HepG2 (cell line): ENCODE results near the gene SRRM2. TPM values are rescaled to one million over a fixed set of nuclear protein-coding genes. Genes with fewer than 3 reads are reported as not detected.

Experiments used
- AGO1 ChIP-seq: fragments of 200-400 bp; formaldehyde crosslinking; IDR thresholded peaks from 2 replicates; pipeline ENCODE4 v1.6.1; 2017; ENCODE audit warnings: mild to moderate bottlenecking, low read depth, low read length, moderate library complexity; ENCODE audit not compliant: poor library complexity, severe bottlenecking
- FOXK2 ChIP-seq: fragments of 450-650 bp; IDR thresholded peaks from 2 replicates; pipeline ENCODE4 v1.6.1; 2016
- FOXM1 ChIP-seq: sonication (generic); formaldehyde crosslinking; IDR thresholded peaks from 2 replicates; pipeline ENCODE4 v1.5.0; 2020; ENCODE audit warnings: missing genetic modification reagents
- GPN1 ChIP-seq: sonication (generic); formaldehyde crosslinking; IDR thresholded peaks from 2 replicates; pipeline ENCODE4 v1.5.1; 2020; ENCODE audit warnings: missing genetic modification reagents, borderline replicate concordance
- HNF4A ChIP-seq: sonication (generic); formaldehyde crosslinking; IDR thresholded peaks from 2 replicates; pipeline ENCODE4 v1.4.0; 2020; ENCODE audit warnings: missing genetic modification reagents
- MAX ChIP-seq: IDR thresholded peaks from 2 replicates; pipeline ENCODE4 v1.6.1; 2012; ENCODE audit warnings: inconsistent platforms
- PATZ1 ChIP-seq: sonication (generic); formaldehyde crosslinking; IDR thresholded peaks from 2 replicates; pipeline ENCODE4 v1.4.0; 2020; ENCODE audit warnings: missing genetic modification reagents
- RBFOX2 ChIP-seq: fragments of 200-400 bp; formaldehyde crosslinking; IDR thresholded peaks from 2 replicates; pipeline ENCODE4 v1.6.1; 2017; ENCODE audit warnings: low read depth, mild to moderate bottlenecking, low read length
- REL ChIP-seq: sonication (generic); formaldehyde crosslinking; conservative IDR thresholded peaks from 2 replicates; pipeline ENCODE4 v1.8.0; 2022; ENCODE audit warnings: mild to moderate bottlenecking, missing genetic modification reagents, moderate library complexity
- RXRB ChIP-seq: IDR thresholded peaks from 2 replicates; pipeline ENCODE4 v1.6.1; 2016; ENCODE audit warnings: borderline replicate concordance, missing genetic modification reagents, missing compliant biosample characterization
- SAFB2 ChIP-seq: sonication (generic); formaldehyde crosslinking; IDR thresholded peaks from 2 replicates; pipeline ENCODE4 v1.5.1; 2020; ENCODE audit warnings: missing genetic modification reagents, low read depth, mild to moderate bottlenecking, borderline replicate concordance
- SALL1 ChIP-seq: sonication (generic); formaldehyde crosslinking; IDR thresholded peaks from 2 replicates; pipeline ENCODE4 v1.8.0; 2022; ENCODE audit warnings: mild to moderate bottlenecking, missing genetic modification reagents
- SIX4 ChIP-seq: sonication (generic); formaldehyde crosslinking; IDR thresholded peaks from 2 replicates; pipeline ENCODE4 v1.4.0; 2020; ENCODE audit warnings: missing genetic modification reagents
- SRSF9 ChIP-seq: fragments of 200-400 bp; formaldehyde crosslinking; IDR thresholded peaks from 2 replicates; pipeline ENCODE4 v1.6.1; 2018; ENCODE audit warnings: borderline replicate concordance, mild to moderate bottlenecking, low read depth, low read length; ENCODE audit not compliant: insufficient read depth, poor library complexity, severe bottlenecking
- WIZ ChIP-seq: sonication (generic); formaldehyde crosslinking; IDR thresholded peaks from 2 replicates; pipeline ENCODE4 v1.5.1; 2020; ENCODE audit warnings: mild to moderate bottlenecking, missing genetic modification reagents
- ZBTB20 ChIP-seq: sonication (generic); formaldehyde crosslinking; IDR thresholded peaks from 2 replicates; pipeline ENCODE4 v1.8.1; 2023; ENCODE audit warnings: missing genetic modification reagents, low read depth, mild to moderate bottlenecking, borderline replicate concordance
- ZBTB38 ChIP-seq: sonication (generic); formaldehyde crosslinking; IDR thresholded peaks from 2 replicates; pipeline ENCODE4 v1.5.1; 2020; ENCODE audit warnings: mild to moderate bottlenecking, missing genetic modification reagents
- ZC3H4 ChIP-seq: sonication (generic); formaldehyde crosslinking; IDR thresholded peaks from 2 replicates; pipeline ENCODE4 v1.4.0; 2020; ENCODE audit warnings: missing genetic modification reagents, borderline replicate concordance
- ZNF230 ChIP-seq: sonication (generic); formaldehyde crosslinking; IDR thresholded peaks from 2 replicates; pipeline ENCODE4 v1.4.0; 2020; ENCODE audit warnings: mild to moderate bottlenecking, missing genetic modification reagents
- ZNF512 ChIP-seq: sonication (generic); formaldehyde crosslinking; IDR thresholded peaks from 2 replicates; pipeline ENCODE4 v1.4.0; 2020; ENCODE audit warnings: mild to moderate bottlenecking, missing genetic modification reagents
- ZNF652 ChIP-seq: IDR thresholded peaks from 2 replicates; pipeline ENCODE4 v1.6.1; 2016; ENCODE audit warnings: low read depth, borderline replicate concordance
- ZNF878 ChIP-seq: sonication (generic); formaldehyde crosslinking; IDR thresholded peaks from 2 replicates; pipeline ENCODE4 v1.8.1; 2023; ENCODE audit warnings: mild to moderate bottlenecking, missing genetic modification reagents, moderate library complexity
- ZUFSP ChIP-seq: sonication (generic); formaldehyde crosslinking; IDR thresholded peaks from 2 replicates; pipeline ENCODE4 v1.9.0; 2021; ENCODE audit warnings: missing genetic modification reagents, mild to moderate bottlenecking, borderline replicate concordance
- polyA plus RNA-seq, 8 experiments: library from polyadenylated mRNA; depleted of rRNA in 3 of 8; stranded (reverse) in 7 of 8; unstranded in 1 of 8; fragments of >200 nt; fragmentation: Illumina TruSeq in 4 of 8; extraction: Trizol in 4 of 8; gene quantifications; 2 replicates each; pipeline versions ENCODE4 v1.2.1 to v1.2.3, GENCODE V29; 2011 to 2016; ENCODE audit warnings: low read depth in 4 of 8, missing spikeins in 1 of 8, mixed read lengths in 1 of 8; ENCODE audit not compliant: insufficient read depth in 1 of 8
- total RNA-seq, 5 experiments: library from RNA; depleted of rRNA; stranded (reverse); fragments of >200 nt; fragmentation: Illumina TruSeq; extraction: Trizol; gene quantifications; 2 replicates each; pipeline ENCODE4 v1.2.3, GENCODE V29; 2016; ENCODE audit warnings: low read depth in 1 of 5

The SRRM2 gene
- total and polyA plus RNA-seq, 2 of the 13 experiments (the other 11 are each of a cell fraction or from before 2014, with no cell fraction given), result 50.4 to 112 TPM

- TF ChIP-seq PATZ1 (CRISPR knock-in tag), result no peak
- no peak for TF ChIP-seq ZBTB38 (CRISPR knock-in tag)
- peak; percentile 76 for TF ChIP-seq SALL1 (CRISPR knock-in tag)
- no peak for TF ChIP-seq ZUFSP
- no peak for TF ChIP-seq WIZ (CRISPR knock-in tag)
- no peak for TF ChIP-seq FOXK2
- TF ChIP-seq GPN1 (CRISPR knock-in tag), result no peak
- TF ChIP-seq REL (CRISPR knock-in tag), result peak; percentile 92; the same call in 1 of the 2 replicates
- no peak for TF ChIP-seq AGO1
- no peak for TF ChIP-seq ZNF652 (CRISPR knock-in tag)
- peak; percentile 87 for TF ChIP-seq MAX
- TF ChIP-seq SAFB2, result no peak; the same call in none of the 2 replicates
- TF ChIP-seq SIX4, result peak; percentile 9; the same call in 1 of the 2 replicates
- TF ChIP-seq FOXM1 (CRISPR knock-in tag), result no peak
- no peak for TF ChIP-seq ZC3H4 (CRISPR knock-in tag)
- peak; percentile 78; the same call in 1 of the 2 replicates for TF ChIP-seq ZNF878 (CRISPR knock-in tag)
- TF ChIP-seq ZNF512 (CRISPR knock-in tag), result no peak
- TF ChIP-seq RBFOX2, result peak; percentile 97
- TF ChIP-seq RXRB (CRISPR knock-in tag), result no peak
- TF ChIP-seq ZNF230, result peak; percentile 95
- TF ChIP-seq ZBTB20 (CRISPR knock-in tag), result peak; percentile 73; the same call in 1 of the 2 replicates
- TF ChIP-seq HNF4A (CRISPR knock-in tag), result peak; percentile 28; the same call in 1 of the 2 replicates
- TF ChIP-seq SRSF9, result no peak
These were observed at the start of gene SRRM2 (continued) for GRCh38 chr16:2752035-2752849.
